Measurements from ENCODE around the gene C8A.

C8A gene

DNA sequence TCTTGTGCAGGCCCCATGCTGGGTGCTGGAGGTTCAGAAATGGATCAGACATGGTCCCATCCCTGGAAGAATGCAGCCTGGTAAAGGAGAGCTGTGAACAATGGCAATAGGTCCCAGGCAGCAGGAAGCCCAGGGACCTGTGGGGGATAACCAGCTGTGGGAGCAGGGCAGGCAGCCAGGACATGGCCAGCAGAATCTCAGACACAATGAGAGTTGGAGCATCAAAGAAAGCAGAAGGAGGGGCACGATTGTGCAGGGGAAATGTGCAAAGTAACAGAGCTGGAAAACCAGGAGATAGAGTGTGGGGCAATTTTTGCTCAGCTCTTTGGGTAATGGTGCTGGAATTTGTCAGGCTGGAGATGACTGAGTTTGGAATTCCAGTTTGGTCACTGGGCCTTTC, 66.9 kb downstream of the C8A start:
- TF ChIP-seq, protein P1, sequence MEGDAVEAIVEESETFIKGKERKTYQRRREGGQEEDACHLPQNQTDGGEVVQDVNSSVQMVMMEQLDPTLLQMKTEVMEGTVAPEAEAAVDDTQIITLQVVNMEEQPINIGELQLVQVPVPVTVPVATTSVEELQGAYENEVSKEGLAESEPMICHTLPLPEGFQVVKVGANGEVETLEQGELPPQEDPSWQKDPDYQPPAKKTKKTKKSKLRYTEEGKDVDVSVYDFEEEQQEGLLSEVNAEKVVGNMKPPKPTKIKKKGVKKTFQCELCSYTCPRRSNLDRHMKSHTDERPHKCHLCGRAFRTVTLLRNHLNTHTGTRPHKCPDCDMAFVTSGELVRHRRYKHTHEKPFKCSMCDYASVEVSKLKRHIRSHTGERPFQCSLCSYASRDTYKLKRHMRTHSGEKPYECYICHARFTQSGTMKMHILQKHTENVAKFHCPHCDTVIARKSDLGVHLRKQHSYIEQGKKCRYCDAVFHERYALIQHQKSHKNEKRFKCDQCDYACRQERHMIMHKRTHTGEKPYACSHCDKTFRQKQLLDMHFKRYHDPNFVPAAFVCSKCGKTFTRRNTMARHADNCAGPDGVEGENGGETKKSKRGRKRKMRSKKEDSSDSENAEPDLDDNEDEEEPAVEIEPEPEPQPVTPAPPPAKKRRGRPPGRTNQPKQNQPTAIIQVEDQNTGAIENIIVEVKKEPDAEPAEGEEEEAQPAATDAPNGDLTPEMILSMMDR (conservative IDR thresholded peaks at IDR 0.05; ENCODE audit: low read depth, low read length), result no peak
- no peak overlapping the region for H3K4me3 ChIP-seq (ENCODE audit: low read length)
- DNase-seq (ENCODE audit: low read depth), result no peak

DNA sequence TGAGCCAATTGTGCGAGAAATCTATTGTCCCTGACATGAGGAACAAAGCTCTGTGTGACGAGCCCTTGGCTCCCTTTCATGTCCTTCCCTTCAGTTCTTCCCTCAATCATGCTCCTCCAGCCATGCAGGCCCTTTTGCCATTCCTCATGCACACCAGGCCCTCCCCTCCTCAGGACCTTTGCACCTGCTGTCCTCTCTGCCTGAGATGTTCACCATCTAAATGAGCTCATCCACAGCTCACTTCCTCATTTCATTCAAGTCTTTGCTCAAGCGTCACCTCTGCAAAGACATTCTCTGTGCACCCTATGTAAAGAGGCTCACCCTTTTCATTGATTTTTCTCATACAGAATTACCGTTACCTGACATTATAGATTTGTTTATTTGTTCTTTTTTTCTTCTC, 67.5 kb downstream of the C8A start:
- TF ChIP-seq, protein P1 (conservative IDR thresholded peaks at IDR 0.05; ENCODE audit: low read depth, low read length), result no peak
- DNase-seq (ENCODE audit: low read depth), result no peak
- no peak overlapping the region for H3K4me3 ChIP-seq (ENCODE audit: low read length)

DNA sequence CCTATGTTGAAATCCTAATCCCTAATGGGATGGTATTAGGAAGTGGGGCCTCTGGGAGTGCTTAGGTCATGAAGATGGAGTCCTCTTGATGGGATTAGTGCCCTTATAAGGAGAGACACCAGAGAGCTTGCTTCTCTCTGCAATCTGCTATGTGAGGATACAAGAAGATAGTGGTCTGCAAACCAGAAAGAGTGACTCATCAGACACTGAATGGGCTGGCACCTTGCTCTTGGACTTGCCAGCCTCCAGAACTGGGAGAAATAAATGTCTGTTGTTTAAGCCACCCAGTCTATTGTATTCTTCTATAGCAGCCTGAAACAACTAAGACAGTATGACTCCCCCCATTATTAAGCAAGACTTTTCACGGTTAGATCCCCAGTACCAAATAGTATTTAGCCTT, 67.9 kb downstream of the C8A start:
- DNase-seq (ENCODE audit: low read depth), result no peak
- TF ChIP-seq, protein P1 (conservative IDR thresholded peaks at IDR 0.05; ENCODE audit: low read depth, low read length), result no peak
- H3K4me3 ChIP-seq (ENCODE audit: low read length), result no peak overlapping the region

DNA sequence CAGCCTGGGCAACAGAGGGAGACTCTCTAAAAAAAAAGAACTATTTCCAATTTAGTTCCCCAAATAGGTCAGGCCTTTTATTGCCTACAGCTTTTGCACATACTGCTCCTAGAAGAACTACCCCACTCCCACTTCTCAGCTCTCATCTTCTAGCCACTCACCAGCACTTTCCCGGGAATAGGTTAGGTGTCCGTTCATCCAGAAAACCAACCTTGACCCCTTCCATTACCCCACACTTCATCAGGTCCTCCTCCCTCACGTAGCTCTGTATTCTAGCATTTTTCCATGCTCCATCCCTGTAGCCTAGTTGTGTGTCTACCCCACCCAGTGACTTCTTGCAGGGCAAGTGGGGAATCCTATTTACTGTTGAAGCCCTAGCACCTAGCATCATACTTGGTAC, 68.6 kb downstream of the C8A start:
- DNase-seq (ENCODE audit: low read depth), result no peak
- TF ChIP-seq, protein P1 (conservative IDR thresholded peaks at IDR 0.05; ENCODE audit: low read depth, low read length), result no peak

DNA sequence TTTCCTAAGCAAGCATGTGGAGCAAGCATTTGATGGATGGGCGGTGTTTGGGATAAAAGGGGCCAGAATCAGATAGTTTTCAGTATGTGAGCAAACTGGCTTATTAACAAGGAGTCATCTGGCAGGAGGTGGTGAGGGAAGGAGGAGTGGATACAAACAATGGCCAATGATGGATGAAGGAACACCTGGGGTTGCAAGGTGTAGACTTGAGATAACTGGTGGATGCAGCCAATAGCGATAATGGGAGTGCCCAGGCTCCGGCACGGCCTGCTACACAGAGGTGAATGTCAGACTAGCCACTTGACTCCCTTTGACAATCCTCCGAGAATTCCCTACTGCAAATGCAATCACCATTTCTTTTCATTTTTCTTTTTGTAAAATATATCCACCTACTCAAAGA, 69.5 kb downstream of the C8A start:
- DNase-seq (ENCODE audit: low read depth), result no peak
- TF ChIP-seq, protein P1 (conservative IDR thresholded peaks at IDR 0.05; ENCODE audit: low read depth, low read length), result no peak
- no peak overlapping the region for H3K4me3 ChIP-seq (ENCODE audit: low read length)

More for the DNA sequence above, 68.6 kb downstream of the C8A start:
- no peak overlapping the region for H3K4me3 ChIP-seq (ENCODE audit: low read length)

DNA sequence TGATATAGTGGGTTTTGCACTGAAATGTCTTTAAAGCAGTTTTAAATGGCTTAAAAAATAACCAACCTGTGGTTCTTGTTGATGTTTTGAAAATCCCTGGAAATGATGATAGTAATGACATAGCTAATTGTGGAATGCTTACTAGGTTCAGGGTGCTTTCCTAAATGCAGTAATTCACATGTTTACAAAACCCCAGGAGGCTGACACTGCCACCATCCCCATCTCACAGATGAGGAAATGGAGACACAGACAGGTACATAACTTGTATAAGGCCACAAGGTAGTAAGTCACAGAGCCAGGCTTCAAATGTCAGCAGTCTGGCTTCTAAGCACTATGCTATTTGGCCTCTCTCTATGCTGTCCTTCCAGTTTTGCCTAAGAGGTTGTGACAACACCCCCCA, 70.6 kb downstream of the C8A start:
- no peak overlapping the region for H3K4me3 ChIP-seq (ENCODE audit: low read length)
- TF ChIP-seq, protein P1 (conservative IDR thresholded peaks at IDR 0.05; ENCODE audit: low read depth, low read length), result no peak
- no peak for DNase-seq (ENCODE audit: low read depth)

DNA sequence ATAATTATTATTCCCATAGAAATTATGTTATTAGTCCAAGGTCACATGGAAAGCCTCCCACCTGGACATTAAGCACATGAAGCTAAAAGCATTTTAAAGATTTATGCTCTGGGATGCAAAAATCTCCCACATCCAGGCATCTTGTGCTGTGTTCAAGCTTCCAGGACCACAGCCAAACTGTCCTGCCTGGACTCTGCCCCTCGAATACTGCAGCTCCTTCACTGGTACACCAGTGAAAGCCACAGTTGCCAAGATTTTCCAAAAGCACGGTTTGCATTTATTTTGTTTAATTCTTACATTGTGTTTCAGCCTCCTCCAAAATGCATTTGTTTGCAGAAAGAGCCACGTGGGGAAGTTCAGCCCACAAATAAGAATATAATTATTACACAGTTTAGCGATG, 72.6 kb downstream of the C8A start:
- DNase-seq (ENCODE audit: low read depth), result no peak
- no peak overlapping the region for H3K4me3 ChIP-seq (ENCODE audit: low read length)
- TF ChIP-seq, protein P1 (conservative IDR thresholded peaks at IDR 0.05; ENCODE audit: low read depth, low read length), result no peak
